ENCODE results near the gene SHROOM1. TPM values are rescaled to one million over a fixed set of nuclear protein-coding genes. Genes with fewer than 3 reads are reported as not detected.

Gene SHROOM1
- total and polyA plus RNA-seq, 9 of the 15 experiments (the other 6 are each of a cell fraction or from before 2014, with no cell fraction given), result 0.44 to 26.5 (median 11.9) TPM

GRCh38 chr5:132830436-132831094, at the start of gene SHROOM1 (continued):
- no peak for TF ChIP-seq NFYB (IDR thresholded peaks at IDR 0.05; ENCODE audit: extremely low read depth, insufficient read length)
- no peak for TF ChIP-seq DACH1 (IDR thresholded peaks at IDR 0.05; ENCODE audit: partially characterized antibody)
- TF ChIP-seq SMARCA4 (IDR thresholded peaks at IDR 0.05), result peak; percentile 30; the same call in 1 of the 2 replicates
- no peak for TF ChIP-seq MEF2A (IDR thresholded peaks at IDR 0.05; ENCODE audit: control insufficient read depth, low read depth, low read length)
- TF ChIP-seq USF1 (CRISPR knock-in tag; IDR thresholded peaks at IDR 0.05), result no peak
- TF ChIP-seq ZBTB34 (CRISPR knock-in tag; IDR thresholded peaks at IDR 0.05), result no peak
- no peak for TF ChIP-seq POLR3G (IDR thresholded peaks at IDR 0.05; ENCODE audit: extremely low read depth, insufficient read length, insufficient replicate concordance)
- no peak for TF ChIP-seq MIER1 (IDR thresholded peaks at IDR 0.05; ENCODE audit: low read depth)
- TF ChIP-seq SREBF2 (CRISPR knock-in tag; IDR thresholded peaks at IDR 0.05), result no peak
- TF ChIP-seq FOSL1 (tag; conservative IDR thresholded peaks at IDR 0.05), result peak; percentile 58; the same call in 1 of the 2 replicates
- no peak for TF ChIP-seq ZNF174 (CRISPR knock-in tag; IDR thresholded peaks at IDR 0.05)
- TF ChIP-seq NELFE (IDR thresholded peaks at IDR 0.05; ENCODE audit: insufficient read depth, insufficient read length), result no peak
- TF ChIP-seq YBX1 (IDR thresholded peaks at IDR 0.05), result no peak
- TF ChIP-seq BCOR (IDR thresholded peaks at IDR 0.05), result no peak
- TF ChIP-seq MBD2 (IDR thresholded peaks at IDR 0.05; ENCODE audit: borderline replicate concordance, low read depth), result peak; percentile 53; the same call in 1 of the 2 replicates
- TF ChIP-seq, protein P1, sequence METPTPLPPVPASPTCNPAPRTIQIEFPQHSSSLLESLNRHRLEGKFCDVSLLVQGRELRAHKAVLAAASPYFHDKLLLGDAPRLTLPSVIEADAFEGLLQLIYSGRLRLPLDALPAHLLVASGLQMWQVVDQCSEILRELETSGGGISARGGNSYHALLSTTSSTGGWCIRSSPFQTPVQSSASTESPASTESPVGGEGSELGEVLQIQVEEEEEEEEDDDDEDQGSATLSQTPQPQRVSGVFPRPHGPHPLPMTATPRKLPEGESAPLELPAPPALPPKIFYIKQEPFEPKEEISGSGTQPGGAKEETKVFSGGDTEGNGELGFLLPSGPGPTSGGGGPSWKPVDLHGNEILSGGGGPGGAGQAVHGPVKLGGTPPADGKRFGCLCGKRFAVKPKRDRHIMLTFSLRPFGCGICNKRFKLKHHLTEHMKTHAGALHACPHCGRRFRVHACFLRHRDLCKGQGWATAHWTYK (CRISPR knock-in tag; IDR thresholded peaks at IDR 0.05), result peak; percentile 59; the same call in 1 of the 2 replicates
- peak; percentile 69; the same call in 1 of the 2 replicates for TF ChIP-seq CBX1 (IDR thresholded peaks at IDR 0.05; ENCODE audit: low read depth)
- TF ChIP-seq RB1 (IDR thresholded peaks at IDR 0.05; ENCODE audit: low read depth), result peak; percentile 93
- no peak for TF ChIP-seq ZC3H8 (IDR thresholded peaks at IDR 0.05)
- peak; percentile 70; the same call in 1 of the 2 replicates for TF ChIP-seq ZNF57 (CRISPR knock-in tag; IDR thresholded peaks at IDR 0.05)
- no peak for TF ChIP-seq E2F4 (CRISPR knock-in tag; IDR thresholded peaks at IDR 0.05; ENCODE audit: low read depth)
- TF ChIP-seq ZNF41 (CRISPR knock-in tag; conservative IDR thresholded peaks at IDR 0.05), result no peak
- TF ChIP-seq ATF3 (IDR thresholded peaks at IDR 0.05), result peak; percentile 36; the same call in 1 of the 2 replicates
- TF ChIP-seq ATF3 (CRISPR knock-in tag; conservative IDR thresholded peaks at IDR 0.05), result no peak
- TF ChIP-seq PRPF4 (IDR thresholded peaks at IDR 0.05; ENCODE audit: insufficient read depth, low read depth, low read length, poor library complexity, severe bottlenecking), result peak; percentile 20
- TF ChIP-seq ARNT (IDR thresholded peaks at IDR 0.05), result no peak

All from K562 (cell line).